WERI-Rb-1 (cell line): ENCODE data around the gene P3H2.

Source experiments
- DNase-seq: peaks from one replicate; pipeline ENCODE4 v3.0.0-alpha.2; 2020
- H3K27ac ChIP-seq: fragments of 250-450 bp; sonication (Bioruptor Pico); 2 replicates; pipeline ENCODE4 v1.5.1; 2020; ENCODE audit warnings: mild to moderate bottlenecking, moderate library complexity
- H3K27me3 ChIP-seq: fragments of 250-450 bp; sonication (Bioruptor Pico); 2 replicates; pipeline ENCODE4 v1.5.1; 2021; ENCODE audit warnings: mild to moderate bottlenecking, low read depth, moderate library complexity; ENCODE audit not compliant: insufficient read depth, severe bottlenecking
- H3K36me3 ChIP-seq: fragments of 250-450 bp; sonication (Bioruptor Pico); 2 replicates; pipeline ENCODE4 v1.5.1; 2020; ENCODE audit warnings: mild to moderate bottlenecking, moderate library complexity
- H3K4me3 ChIP-seq: 2 replicates; pipeline ENCODE4 v1.5.1; 2011; ENCODE audit warnings: low read depth, mild to moderate bottlenecking, control low read depth, low read length
- H3K9me3 ChIP-seq: fragments of 250-450 bp; sonication (Bioruptor Pico); 2 replicates; pipeline ENCODE4 v1.5.1; 2021; ENCODE audit warnings: mild to moderate bottlenecking, moderate library complexity; ENCODE audit not compliant: severe bottlenecking
- CTCF ChIP-seq: IDR thresholded peaks from 2 replicates; pipeline ENCODE4 v1.5.1; 2011; ENCODE audit warnings: low read depth, mild to moderate bottlenecking, control low read depth, inconsistent platforms, low read length

P3H2 gene

GRCh38 chr3:190110826-190111225 is 9.9 kb downstream of the P3H2 start:
- DNase-seq = no peak
- TF ChIP-seq CTCF = no peak
- Histone ChIP-seq H3K4me3 (no peak overlapping the region), H3K27me3 (no peaks in the 10 kb centered on the region), H3K9me3 (no peaks in the 10 kb centered on the region), H3K36me3 (no peaks in the 10 kb centered on the region), H3K27ac (no peak overlapping the region)

- no peak for DNase-seq
- no peaks in the 10 kb centered on the region for H3K27me3 ChIP-seq
Measured at GRCh38 chr3:190109441-190109840, 11.3 kb downstream of the P3H2 start.

GRCh38 chr3:190108804-190109203 is 11.9 kb downstream of the P3H2 start:
- Histone ChIP-seq H3K36me3 (no peaks in the 10 kb centered on the region), H3K27ac (no peak overlapping the region), H3K27me3 (no peaks in the 10 kb centered on the region), H3K4me3 (no peak overlapping the region), H3K9me3 (no peaks in the 10 kb centered on the region)
- no peak for DNase-seq
- no peak for TF ChIP-seq CTCF

More at GRCh38 chr3:190109441-190109840, 11.3 kb downstream of the P3H2 start:
- no peak overlapping the region for H3K4me3 ChIP-seq
- no peaks in the 10 kb centered on the region for H3K36me3 ChIP-seq
- H3K27ac ChIP-seq = no peak overlapping the region
- TF ChIP-seq CTCF = no peak
- H3K9me3 ChIP-seq = no peaks in the 10 kb centered on the region

GRCh38 chr3:190105876-190106275 is 14.8 kb downstream of the P3H2 start:
- no peak overlapping the region for H3K27ac ChIP-seq
- no peaks in the 10 kb centered on the region for H3K27me3 ChIP-seq
- H3K4me3 ChIP-seq = no peak overlapping the region
- TF ChIP-seq CTCF = no peak
- no peaks in the 10 kb centered on the region for H3K36me3 ChIP-seq
- no peak for DNase-seq
- H3K9me3 ChIP-seq = no peaks in the 10 kb centered on the region

- no peak overlapping the region for H3K4me3 ChIP-seq
- H3K27ac ChIP-seq = no peak overlapping the region
- no peak for TF ChIP-seq CTCF
- H3K9me3 ChIP-seq = no peaks in the 10 kb centered on the region
- H3K27me3 ChIP-seq = no peaks in the 10 kb centered on the region
- no peak for DNase-seq
- no peaks in the 10 kb centered on the region for H3K36me3 ChIP-seq
Measured at GRCh38 chr3:190101320-190102011, 19.2 kb downstream of the P3H2 start.

GRCh38 chr3:190099099-190099498 is 21.6 kb downstream of the P3H2 start:
- no peak overlapping the region for H3K4me3 ChIP-seq
- no peaks in the 10 kb centered on the region for H3K9me3 ChIP-seq
- H3K27ac ChIP-seq = no peak overlapping the region
- TF ChIP-seq CTCF = no peak
- no peaks in the 10 kb centered on the region for H3K36me3 ChIP-seq
- H3K27me3 ChIP-seq = no peaks in the 10 kb centered on the region
- DNase-seq = no peak
